GM12878 (cell line): Measurements from ENCODE around the gene SIGLEC10. TPM values are rescaled to one million over a fixed set of nuclear protein-coding genes. Genes with fewer than 3 reads are reported as not detected.

Source experiments
- BCLAF1 ChIP-seq: fragments of 450-650 bp; IDR thresholded peaks from 2 replicates; pipeline ENCODE4 v1.6.1; 2017; ENCODE audit warnings: antibody characterized with exemption, mild to moderate bottlenecking, moderate library complexity
- BMI1 ChIP-seq: fragments of 450-650 bp; IDR thresholded peaks from 2 replicates; pipeline ENCODE4 v1.6.1; 2016; ENCODE audit warnings: mild to moderate bottlenecking, moderate library complexity, borderline replicate concordance
- CEBPB ChIP-seq, 2 experiments: fragments of 150-350 bp in 1 of 2; IDR thresholded peaks; 2 replicates each; pipeline ENCODE4 v1.6.1; 2012 to 2014; ENCODE audit warnings: low read depth in 2 of 2, low read length in 2 of 2, borderline replicate concordance in 1 of 2, inconsistent platforms in 1 of 2
- CHD2 ChIP-seq: IDR thresholded peaks from 2 replicates; pipeline ENCODE4 v1.6.1; 2011; ENCODE audit warnings: low read depth, low read length, improper control_type of control experiment, borderline replicate concordance
- HDAC2 ChIP-seq: fragments of 200-600 bp; sonication (generic); IDR thresholded peaks from 2 replicates; pipeline ENCODE4 v1.6.1; 2017
- HDGF ChIP-seq: fragments of 450-650 bp; IDR thresholded peaks from 2 replicates; pipeline ENCODE4 v1.6.1; 2016; ENCODE audit warnings: antibody characterized with exemption
- IKZF1 ChIP-seq: fragments of 450-650 bp; conservative IDR thresholded peaks from 2 replicates; pipeline ENCODE4 v1.6.1; 2017; ENCODE audit warnings: antibody characterized with exemption, mild to moderate bottlenecking
- IKZF2 ChIP-seq, 2 experiments: fragments of 450-650 bp; IDR thresholded peaks; 2 replicates each; pipeline ENCODE4 v1.6.1; 2017; ENCODE audit warnings: mild to moderate bottlenecking in 2 of 2, moderate library complexity in 2 of 2
- IRF3 ChIP-seq: fragments of 450-650 bp; IDR thresholded peaks from 2 replicates; pipeline ENCODE4 v1.6.1; 2014; ENCODE audit warnings: mild to moderate bottlenecking
- JUND ChIP-seq: IDR thresholded peaks from 2 replicates; pipeline ENCODE4 v1.6.1; 2012; ENCODE audit warnings: low read depth, mild to moderate bottlenecking, low read length, improper control_type of control experiment, moderate library complexity
- MAX ChIP-seq: IDR thresholded peaks from 2 replicates; pipeline ENCODE4 v1.6.1; 2012; ENCODE audit warnings: low read depth, low read length, improper control_type of control experiment
- MEF2B ChIP-seq: fragments of 450-650 bp; IDR thresholded peaks from 2 replicates; pipeline ENCODE4 v1.6.1; 2018; ENCODE audit warnings: mild to moderate bottlenecking, moderate library complexity; ENCODE audit not compliant: partially characterized antibody, poor library complexity, severe bottlenecking
- MXI1 ChIP-seq: fragments of 150-350 bp; IDR thresholded peaks from 2 replicates; pipeline ENCODE4 v1.6.1; 2011; ENCODE audit warnings: low read depth, mild to moderate bottlenecking, inconsistent platforms, low read length, improper control_type of control experiment
- MYC ChIP-seq: IDR thresholded peaks from 2 replicates; pipeline ENCODE4 v1.6.1; 2011; ENCODE audit warnings: mild to moderate bottlenecking, low read length, moderate library complexity, inconsistent platforms; ENCODE audit not compliant: insufficient read depth, insufficient replicate concordance, insufficient read length, severe bottlenecking
- NBN ChIP-seq: fragments of 450-650 bp; IDR thresholded peaks from 2 replicates; pipeline ENCODE4 v1.6.1; 2016
- POLR2AphosphoS2 ChIP-seq: IDR thresholded peaks from 2 replicates; pipeline ENCODE4 v1.6.1; 2011; ENCODE audit warnings: low read depth, mild to moderate bottlenecking, low read length, improper control_type of control experiment, moderate library complexity
- RAD51 ChIP-seq: fragments of 450-650 bp; IDR thresholded peaks from 2 replicates; pipeline ENCODE4 v1.6.1; 2016; ENCODE audit warnings: moderate library complexity, mild to moderate bottlenecking, inconsistent platforms
- RCOR1 ChIP-seq: conservative IDR thresholded peaks from 2 replicates; pipeline ENCODE4 v1.6.1; 2012; ENCODE audit warnings: low read depth, low read length, improper control_type of control experiment
- SMAD5 ChIP-seq: IDR thresholded peaks from 2 replicates; pipeline ENCODE4 v1.6.1; 2016; ENCODE audit warnings: antibody characterized with exemption, low read depth
- TAF1 ChIP-seq: IDR thresholded peaks from 2 replicates; pipeline ENCODE4 v1.6.1; 2011; ENCODE audit warnings: mild to moderate bottlenecking, low read depth, low read length, borderline replicate concordance
- TCF3 ChIP-seq: IDR thresholded peaks from 2 replicates; pipeline ENCODE4 v1.6.1; 2012; ENCODE audit warnings: low read depth, mild to moderate bottlenecking, low read length, borderline replicate concordance; ENCODE audit not compliant: insufficient read depth
- ZNF687 ChIP-seq: fragments of 450-650 bp; IDR thresholded peaks from 2 replicates; pipeline ENCODE4 v1.6.1; 2017; ENCODE audit warnings: mild to moderate bottlenecking, moderate library complexity
- polyA plus RNA-seq, 11 experiments: library from polyadenylated mRNA; depleted of rRNA in 4 of 11; unstranded in 6 of 11; stranded (reverse) in 5 of 11; fragments of >200 nt; fragmentation: Nextera tagmentation in 4 of 11; fragmentation: Illumina TruSeq in 1 of 11; extraction: Ambion mirVana in 4 of 11; extraction: Trizol in 1 of 11; gene quantifications; 1 replicate in 1 of 11; 2 replicates in 10 of 11; pipeline versions ENCODE4 v1.2.1 to v1.2.3, GENCODE V29; 2011 to 2016; ENCODE audit warnings: inconsistent platforms in 2 of 11, missing spikeins in 2 of 11, low read depth in 1 of 11
- total RNA-seq, 4 experiments: library from RNA; depleted of rRNA in 3 of 4; stranded (reverse); fragments of >200 nt in 3 of 4; fragmentation: Illumina TruSeq in 1 of 4; extraction: Trizol in 1 of 4; gene quantifications; 2 replicates each; pipeline versions ENCODE4 v1.2.1 to v1.2.3, GENCODE V29; 2013 to 2021

SIGLEC10 gene
- total and polyA plus RNA-seq, 10 of the 15 experiments (the other 5 are each of a cell fraction or from before 2014, with no cell fraction given), result 2.3 to 16.8 (median 7.8) TPM

GRCh38 chr19:51366389-51367254, 50.8 kb downstream of the SIGLEC10 start (continued):
- TF ChIP-seq ZNF687 (peak; percentile 7; the same call in 1 of the 2 replicates), MAX (no peak), MXI1 (no peak; the same call in 1 of the 2 replicates), MYC (peak; percentile 36), CEBPB (IDR thresholded peaks at IDR 0.05; ENCODE audit: borderline replicate concordance in 1 of 2, low read depth in 2 of 2, low read length in 2 of 2) (no peak), MEF2B (peak; percentile 27), HDGF (peak; percentile 94; the same call in 1 of the 2 replicates), BCLAF1 (no peak), IKZF1 (peak; percentile 89), TCF3 (no peak), RCOR1 (no peak), RAD51 (no peak), IKZF2 (IDR thresholded peaks at IDR 0.05) (peak; percentile 86 to 87), SMAD5 (peak; percentile 74; the same call in 1 of the 2 replicates), IRF3 (no peak), POLR2AphosphoS2 (peak; percentile 84), TAF1 (0 out of 2 replicates have a peak, but pooled peaks have one; percentile 34), NBN (peak; percentile 74; the same call in 1 of the 2 replicates), JUND (no peak), BMI1 (no peak), HDAC2 (no peak), CHD2 (peak; percentile 72; the same call in 1 of the 2 replicates)
